Liver (tissue), 3 donors: ENCODE results near the gene RHO.
"Not testable (repeated sequence)": the region's sequence is repeated elsewhere in the genome, so short reads cannot be mapped to it uniquely, and the experiment has no call there.

Experiments used
- CTCF ChIP-seq: fragments of 150-350 bp; IDR thresholded peaks from 2 replicates; pipeline ENCODE4 v1.5.1; 2017; ENCODE audit warnings: improper control_type of control experiment, low read depth, low read length; ENCODE audit not compliant: missing input control
- NR2F2 ChIP-seq: IDR thresholded peaks from 2 replicates; pipeline ENCODE4 v1.6.1; 2016; ENCODE audit warnings: antibody characterized with exemption
- ZBTB33 ChIP-seq: IDR thresholded peaks from 2 replicates; pipeline ENCODE4 v1.6.1; 2016; ENCODE audit warnings: antibody characterized with exemption
- donor health status: healthy.
- donor health status: healthy.

DNA sequence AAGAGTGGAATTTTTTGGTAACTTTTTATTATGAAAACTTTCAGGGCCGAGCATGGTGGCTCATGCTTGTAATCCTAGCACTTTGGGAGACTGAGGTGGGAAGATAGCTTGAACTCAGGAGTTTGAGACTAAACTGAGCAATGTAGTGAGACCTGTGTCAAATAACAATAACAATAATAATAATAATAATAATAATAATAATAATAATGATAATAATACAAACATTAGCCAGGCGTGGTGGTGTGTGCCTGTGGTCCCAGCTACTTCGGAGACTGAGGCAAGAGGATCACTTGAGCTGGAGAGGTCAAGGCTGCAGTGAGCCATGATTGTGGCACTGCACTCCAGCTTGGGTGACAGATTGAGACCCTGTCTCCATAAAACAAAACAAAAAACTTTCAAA is 17.5 kb downstream of the RHO start:
- TF ChIP-seq NR2F2, CTCF, ZBTB33: not testable (repeated sequence)
